Fibroblast of the aortic adventitia (primary cell): ENCODE results near the gene CFAP53. TPM values are rescaled to one million over a fixed set of nuclear protein-coding genes. Genes with fewer than 3 reads are reported as not detected.
A peak's percentile ranks its signal among the peaks of the same experiment; 100 is the strongest.

Experiments used
- DNase-seq: peaks from one replicate; pipeline ENCODE4 v3.0.0-alpha.2; 2010; ENCODE audit warnings: low read depth
- H3K4me3 ChIP-seq: 2 replicates; pipeline ENCODE4 v1.5.1; 2011; ENCODE audit warnings: low read depth, mild to moderate bottlenecking, control low read depth, low read length, moderate library complexity
- CTCF ChIP-seq: IDR thresholded peaks from 2 replicates; pipeline ENCODE4 v1.5.1; 2011; ENCODE audit warnings: mild to moderate bottlenecking, low read length, control low read depth, inconsistent platforms; ENCODE audit not compliant: insufficient read depth
- total RNA-seq: library from RNA; depleted of rRNA; stranded (reverse); fragments of >200 nt; gene quantifications from 2 replicates; pipeline ENCODE4 v1.2.3, GENCODE V29; 2012; ENCODE audit warnings: low replicate concordance

Gene CFAP53
- 0.27 and 0.57 TPM in 2 replicates for total RNA-seq

- DNase-seq = peak; percentile 83
- H3K4me3 ChIP-seq = peak within 1 kb of the TSS; percentile 82
- TF ChIP-seq CTCF = no peak
These were observed at the start of gene CFAP53 for GRCh38 chr18:50266248-50266704. CFAP53 (minus strand) TSS chr18:50266495; CDS start chr18:50266404, 91 bp downstream.

DNA sequence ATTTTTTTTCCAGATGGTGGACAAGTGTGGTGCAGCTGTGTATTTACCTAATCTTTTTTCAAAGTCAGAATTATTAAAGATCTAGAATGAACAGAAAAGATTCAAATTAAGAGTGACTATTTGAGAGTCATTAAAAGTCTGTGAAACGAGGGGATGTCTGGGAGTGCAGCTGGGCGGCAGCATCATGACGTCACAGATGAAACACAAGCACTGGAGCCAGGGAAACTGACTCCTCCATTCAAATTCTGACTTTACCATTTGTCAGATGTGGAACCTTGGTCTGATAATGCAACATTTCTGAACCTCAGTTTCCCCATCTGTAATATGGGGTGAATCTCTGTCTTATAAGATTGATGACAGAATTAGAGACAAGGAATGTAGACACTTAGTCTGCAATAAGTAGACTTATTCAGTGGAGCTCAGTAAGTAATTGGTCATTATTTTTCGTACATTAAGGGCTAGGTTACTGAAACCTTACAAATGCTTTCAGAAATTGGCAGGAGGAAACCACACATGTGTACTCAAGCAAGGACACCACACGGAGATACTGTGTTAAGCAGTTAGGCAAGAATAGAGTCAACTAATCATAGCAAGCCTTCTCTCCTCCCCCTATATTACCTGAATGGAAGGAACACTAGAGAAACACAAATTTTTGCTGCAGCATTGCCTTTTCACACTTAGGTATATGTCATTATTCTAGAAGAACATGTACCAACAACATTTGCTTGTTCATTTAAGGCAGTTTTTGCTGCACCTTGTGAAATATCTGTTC lies 49.0 kb upstream of the CFAP53 start:
- TF ChIP-seq CTCF = no peak
- H3K4me3 ChIP-seq = no peak overlapping the region
- DNase-seq = no peak

GRCh38 chr18:50313873-50314460 lies 47.7 kb upstream of the CFAP53 start:
- no peak for TF ChIP-seq CTCF
- DNase-seq = no peak
- no peak overlapping the region for H3K4me3 ChIP-seq

DNA sequence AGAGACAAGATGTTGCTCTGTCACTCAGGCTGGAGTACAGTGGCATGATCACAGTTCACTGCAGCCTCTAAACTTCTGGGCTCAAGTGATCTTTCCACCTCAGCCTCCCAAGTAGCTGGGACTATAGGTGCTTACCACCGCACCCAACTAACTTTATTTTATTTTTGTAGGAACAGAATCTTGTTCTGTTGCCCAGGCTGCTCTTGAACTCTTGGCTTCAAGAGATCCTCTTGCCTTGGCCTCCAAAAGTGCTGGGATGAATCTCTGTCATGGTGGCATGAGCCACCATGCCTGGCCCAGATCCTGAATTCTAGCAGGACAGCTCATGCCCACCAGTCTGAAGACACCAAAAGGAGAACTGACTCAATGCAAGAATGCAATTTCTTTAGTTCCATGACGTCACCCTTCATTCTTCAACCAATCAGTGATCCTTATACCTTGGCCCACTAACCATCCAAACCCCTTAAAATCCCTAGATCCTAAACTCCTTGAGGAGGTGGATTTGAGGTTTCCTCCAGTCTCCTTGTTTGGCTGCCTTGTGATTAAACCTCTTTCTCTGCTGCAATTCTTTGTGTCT lies 46.8 kb upstream of the CFAP53 start:
- no peak for TF ChIP-seq CTCF
- no peak for DNase-seq
- no peak overlapping the region for H3K4me3 ChIP-seq

DNA sequence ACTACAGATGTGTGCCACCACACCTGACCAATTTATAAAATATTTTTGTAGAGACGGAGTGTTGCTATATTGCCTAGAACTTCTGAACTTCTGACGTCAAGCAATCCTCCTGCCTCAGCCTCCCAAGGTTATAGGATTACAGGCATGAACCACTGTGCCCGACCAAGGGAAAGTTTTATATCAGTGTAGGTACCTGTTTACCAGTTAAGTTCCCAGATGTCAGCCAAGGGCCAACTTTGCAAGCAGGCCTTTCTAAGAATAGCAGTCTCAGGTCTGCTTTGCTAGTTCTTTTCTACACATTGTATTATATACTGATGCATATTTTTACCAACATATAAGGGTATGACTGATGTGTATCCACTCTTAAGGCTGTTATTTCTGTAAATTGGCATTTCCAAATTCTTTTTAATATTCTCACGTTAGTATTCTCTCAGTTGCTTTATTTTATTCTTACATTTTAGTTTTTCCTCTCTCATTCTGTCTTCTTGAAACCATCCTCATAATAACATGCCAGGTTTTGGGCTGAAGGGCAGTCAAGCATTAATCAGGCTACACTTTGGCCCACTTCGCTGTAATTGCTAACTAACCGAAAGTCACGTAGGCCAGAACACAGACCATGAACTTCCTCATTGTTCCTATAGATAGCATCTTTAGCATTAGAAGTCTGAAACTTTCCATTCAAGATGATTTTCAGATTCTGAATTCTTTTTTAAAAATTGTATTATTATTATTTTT lies 46.2 kb upstream of the CFAP53 start:
- no peak for TF ChIP-seq CTCF
- DNase-seq = no peak
- no peak overlapping the region for H3K4me3 ChIP-seq

- no peak overlapping the region for H3K4me3 ChIP-seq
- TF ChIP-seq CTCF = no peak
- DNase-seq = no peak
These were observed 45.4 kb upstream of the CFAP53 start for GRCh38 chr18:50311650-50312049.
